Subcutaneous abdominal adipose tissue (tissue), 5 donors: ENCODE data around the gene JAKMIP2.
"Not testable (repeated sequence)": the region's sequence is repeated elsewhere in the genome, so short reads cannot be mapped to it uniquely, and the experiment has no call there.

Source experiments
- H3K27ac ChIP-seq: one replicate; pipeline ENCODE4 v1.7.0; 2013; ENCODE audit warnings: low read depth, mild to moderate bottlenecking, inconsistent platforms, low read length, moderate library complexity
- H3K27me3 ChIP-seq, 5 donors: one replicate each; pipeline ENCODE4 v1.7.0; 2013; ENCODE audit warnings: low read length in 5 of 5, inconsistent platforms in 1 of 5; ENCODE audit not compliant: control insufficient read depth in 5 of 5, insufficient read depth in 4 of 5
- H3K36me3 ChIP-seq, 5 donors: one replicate each; pipeline ENCODE4 v1.7.0; 2013; ENCODE audit warnings: low read length in 5 of 5; ENCODE audit not compliant: control insufficient read depth in 5 of 5, insufficient read depth in 5 of 5
- H3K4me1 ChIP-seq, 5 donors: one replicate each; pipeline ENCODE4 v1.7.0; 2013; ENCODE audit warnings: low read length in 5 of 5, mild to moderate bottlenecking in 3 of 5, moderate library complexity in 1 of 5; ENCODE audit not compliant: control insufficient read depth in 5 of 5, insufficient read depth in 5 of 5
- H3K4me3 ChIP-seq, 5 donors: one replicate each; pipeline ENCODE4 v1.7.0; 2013; ENCODE audit warnings: low read length in 5 of 5, low read depth in 1 of 5
- H3K9ac ChIP-seq, 5 donors: one replicate each; pipeline ENCODE4 v1.7.0; 2013; ENCODE audit warnings: low read length in 5 of 5, mild to moderate bottlenecking in 4 of 5, moderate library complexity in 3 of 5
- H3K9me3 ChIP-seq, 5 donors: one replicate each; pipeline ENCODE4 v1.7.0; 2013; ENCODE audit warnings: low read length in 5 of 5; ENCODE audit not compliant: control insufficient read depth in 5 of 5
- donor health status: healthy.
- donor health status: healthy.
- donor health status: healthy.
- donor health status: healthy.
- donor health status: healthy.

The JAKMIP2 gene

DNA sequence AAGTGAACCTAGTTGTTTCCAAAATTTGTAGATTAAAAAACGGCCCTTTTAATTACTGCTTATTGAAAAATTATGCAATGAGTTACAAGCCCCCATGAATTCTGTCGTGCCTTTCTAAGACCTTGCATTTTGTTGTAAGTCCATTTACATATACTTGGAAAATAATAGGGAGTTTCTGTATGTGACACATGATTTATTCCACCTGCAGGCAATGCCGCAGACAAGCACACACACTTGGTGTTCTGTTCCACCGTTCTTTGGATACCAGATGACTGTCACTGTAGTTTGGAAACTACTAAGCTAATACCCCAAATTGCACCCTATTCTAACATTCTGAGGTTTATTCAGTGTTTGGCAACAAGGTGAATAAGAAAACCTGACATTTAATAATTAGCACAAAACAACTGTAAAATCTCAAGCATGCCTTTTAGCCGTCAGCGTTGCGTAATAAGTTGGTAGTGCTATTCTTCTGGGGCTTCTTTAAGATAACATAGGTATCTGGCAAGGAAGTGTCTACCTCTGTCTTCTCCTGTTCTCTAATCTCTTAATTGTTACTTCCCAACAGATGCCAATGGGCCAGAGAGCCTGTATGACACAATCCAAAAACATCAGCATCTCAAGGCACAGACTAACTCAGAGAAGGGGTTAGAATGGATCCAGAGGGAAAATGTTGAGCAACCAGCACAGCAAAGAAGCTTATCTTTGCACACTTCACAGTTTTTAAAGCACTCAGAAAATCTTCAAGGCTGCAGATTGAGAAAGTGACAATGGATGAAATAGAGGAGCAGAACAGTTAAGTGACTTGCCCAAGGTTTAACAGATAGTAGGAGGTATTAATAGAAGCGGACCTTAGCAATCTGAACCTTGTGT lies 224.4 kb downstream of the JAKMIP2 start:
- no peak overlapping the region for H3K27ac ChIP-seq
- H3K4me3 ChIP-seq = no peak overlapping the region
- H3K36me3 ChIP-seq = no peaks in the 10 kb centered on the region
- peaks cover 0 to 25% (median 16%) of the 10 kb centered on the region in 5 donors for H3K4me1 ChIP-seq
- no peaks in the 10 kb centered on the region for H3K9me3 ChIP-seq
- no peaks in the 10 kb centered on the region for H3K27me3 ChIP-seq
- H3K9ac ChIP-seq = no peak overlapping the region

DNA sequence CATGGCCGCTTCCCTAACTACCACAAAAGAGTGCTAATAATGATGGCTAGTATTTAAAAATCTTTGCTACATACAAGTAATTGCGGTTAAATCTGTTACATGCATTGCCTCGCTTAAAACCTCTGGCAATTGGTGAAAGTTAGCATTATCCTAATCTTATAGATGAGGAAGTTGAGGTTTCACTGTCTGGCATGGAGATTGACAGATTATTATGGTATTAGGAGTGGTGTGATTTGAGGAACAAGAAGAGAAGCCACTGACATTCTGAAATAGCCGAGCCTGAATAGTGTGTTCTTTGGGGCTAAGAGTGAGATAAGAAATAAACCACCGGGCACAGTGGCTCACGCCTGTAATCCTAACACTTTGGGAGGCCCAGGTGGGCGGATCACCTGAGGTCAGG lies 227.4 kb downstream of the JAKMIP2 start:
- Histone ChIP-seq H3K27ac (peak overlapping the region; percentile 1), H3K9me3 (no peaks in the 10 kb centered on the region), H3K4me1 (peaks cover 0 to 32% (median 17%) of the 10 kb centered on the region in 5 donors), H3K4me3 (no peak overlapping the region), H3K36me3 (no peaks in the 10 kb centered on the region), H3K27me3 (no peaks in the 10 kb centered on the region), H3K9ac (no peak overlapping the region)

DNA sequence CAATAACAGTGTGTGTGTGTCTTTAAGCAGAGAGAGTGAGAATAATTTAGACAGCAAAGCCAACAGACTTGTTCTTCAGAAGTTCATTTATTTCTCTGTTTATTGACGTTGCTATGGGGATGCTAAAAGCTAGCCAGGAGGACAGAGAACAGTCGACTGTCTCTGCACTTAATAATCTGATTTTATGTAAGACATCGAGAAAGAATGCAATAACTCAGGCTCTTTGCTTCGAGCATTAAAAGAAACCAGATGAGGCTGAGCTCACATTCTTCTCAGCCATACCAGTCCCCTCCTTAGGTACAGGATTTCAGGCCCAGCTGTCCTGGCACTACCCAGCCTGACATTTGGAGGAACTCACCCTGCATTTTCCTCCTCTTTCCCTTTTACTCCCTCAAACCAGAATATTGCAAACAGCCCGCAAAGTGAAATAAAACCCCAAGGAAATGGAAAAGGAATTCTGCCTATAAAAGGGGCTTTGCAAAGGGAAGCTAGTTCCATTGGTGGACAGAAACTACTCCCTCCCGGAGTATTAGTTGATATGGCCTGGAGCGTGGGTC lies 228.2 kb downstream of the JAKMIP2 start:
- H3K4me3 ChIP-seq = peak overlapping the region; percentile 14 to 39 (median 32)
- peak overlapping the region in 3 of 5 donors; percentile 21 to 63 (median 57) for H3K9ac ChIP-seq
- H3K9me3 ChIP-seq = peaks cover 0 to under 1% (median 0%) of the 10 kb centered on the region in 5 donors
- peak overlapping the region; percentile 1 for H3K27ac ChIP-seq
- no peaks in the 10 kb centered on the region for H3K27me3 ChIP-seq
- peaks cover 0 to 32% (median 17%) of the 10 kb centered on the region in 5 donors for H3K4me1 ChIP-seq
- no peaks in the 10 kb centered on the region for H3K36me3 ChIP-seq

DNA sequence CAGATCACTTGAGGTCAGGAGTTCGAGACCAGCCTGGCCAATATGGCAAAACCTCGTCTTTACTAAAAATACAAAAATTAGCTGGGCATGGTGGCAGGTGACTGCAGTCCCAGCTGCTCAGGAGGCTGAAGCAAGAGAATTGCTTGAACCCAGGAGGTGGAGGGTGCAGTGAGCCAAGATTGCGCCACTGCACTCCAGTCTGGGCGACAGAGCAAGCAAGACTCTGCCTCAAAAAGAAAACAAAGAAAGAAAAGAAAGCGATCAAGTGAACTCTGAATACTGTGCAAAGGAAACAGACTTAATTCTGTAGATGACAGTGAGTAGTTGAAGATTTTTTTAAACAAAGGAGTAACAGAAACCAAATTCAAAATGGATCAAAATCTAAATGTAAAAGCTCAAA lies 228.7 kb downstream of the JAKMIP2 start:
- H3K27ac ChIP-seq, H3K27me3 ChIP-seq, H3K36me3 ChIP-seq, H3K9me3 ChIP-seq: not testable (repeated sequence)
- H3K4me1 ChIP-seq = peaks cover 0 to 32% (median 17%) of the 10 kb centered on the region in 5 donors
- peak overlapping the region in 1 of 5 donors; percentile 13 for H3K9ac ChIP-seq
- H3K4me3 ChIP-seq = peak overlapping the region; percentile 14 to 39 (median 32)

DNA sequence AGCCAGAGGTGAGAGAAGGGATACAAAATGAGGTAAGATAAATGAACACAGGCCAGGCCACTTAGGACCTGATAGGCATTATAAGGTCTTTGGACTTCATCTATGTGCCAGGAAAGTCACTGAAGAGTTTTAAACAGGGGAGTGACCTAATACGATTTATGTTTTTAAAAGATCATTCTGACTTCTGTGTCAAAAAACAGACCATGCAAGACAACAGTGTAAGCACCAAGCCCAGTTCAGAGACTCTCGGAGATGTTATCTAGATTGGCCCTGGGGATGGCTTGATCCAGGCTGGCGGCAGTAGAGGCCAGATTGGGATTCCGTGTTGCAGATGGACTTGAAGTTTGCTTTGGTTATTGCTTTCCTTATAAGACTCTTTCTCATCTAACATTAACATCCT lies 229.6 kb downstream of the JAKMIP2 start:
- Histone ChIP-seq H3K36me3 (no peaks in the 10 kb centered on the region), H3K9me3 (peaks cover 0 to 2% (median 0%) of the 10 kb centered on the region in 5 donors), H3K9ac (no peak overlapping the region), H3K4me3 (no peak overlapping the region), H3K4me1 (peaks cover 0 to 26% (median 17%) of the 10 kb centered on the region in 5 donors), H3K27ac (no peak overlapping the region), H3K27me3 (no peaks in the 10 kb centered on the region)

DNA sequence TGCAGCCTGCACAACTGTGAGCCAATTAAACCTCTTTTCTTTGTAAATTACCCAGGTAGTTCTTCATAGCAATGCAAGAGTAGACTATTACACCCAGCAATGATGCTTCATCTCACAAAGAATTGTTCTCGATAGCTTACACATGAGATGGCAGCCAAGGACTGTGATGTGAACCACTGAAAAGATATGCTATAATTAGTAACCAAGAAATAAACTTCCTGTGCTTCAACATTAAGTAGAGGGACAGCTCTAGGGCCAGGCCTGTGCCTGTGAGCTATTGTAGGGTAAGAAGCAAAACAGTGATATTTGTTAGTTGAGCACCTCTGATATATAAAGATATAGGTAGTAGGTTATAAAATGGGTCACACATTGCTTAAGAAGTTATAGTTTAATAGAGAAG lies 230.9 kb downstream of the JAKMIP2 start:
- peaks cover 0 to 2% (median 0%) of the 10 kb centered on the region in 5 donors for H3K27me3 ChIP-seq
- H3K27ac ChIP-seq = no peak overlapping the region
- H3K4me3 ChIP-seq = no peak overlapping the region
- peaks cover 0 to 2% (median 0%) of the 10 kb centered on the region in 5 donors for H3K9me3 ChIP-seq
- H3K9ac ChIP-seq = no peak overlapping the region
- H3K36me3 ChIP-seq = no peaks in the 10 kb centered on the region
- peaks cover 2 to 26% (median 17%) of the 10 kb centered on the region in 5 donors for H3K4me1 ChIP-seq

DNA sequence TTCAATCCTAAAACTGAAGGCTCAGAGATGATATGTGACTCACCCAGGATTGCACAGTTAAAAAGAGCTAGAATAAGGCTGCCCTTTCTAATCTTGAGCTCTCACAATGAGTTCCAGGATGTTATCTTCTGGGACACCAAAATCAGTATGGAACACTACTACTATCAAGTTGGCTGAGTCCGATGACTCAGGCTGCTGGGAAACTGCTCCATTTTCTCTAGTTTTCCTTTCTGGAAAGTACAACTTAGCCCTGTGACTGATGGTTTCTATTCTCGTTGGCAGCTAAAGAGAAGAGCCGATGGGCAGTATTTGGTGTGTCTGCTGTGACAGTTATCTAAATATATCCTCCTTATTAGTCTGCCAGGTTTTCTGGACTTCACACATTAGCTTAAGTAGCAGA lies 234.8 kb downstream of the JAKMIP2 start:
- Histone ChIP-seq H3K27ac (no peak overlapping the region), H3K9ac (no peak overlapping the region), H3K4me1 (peaks cover 0 to 11% (median 2%) of the 10 kb centered on the region in 5 donors)

DNA sequence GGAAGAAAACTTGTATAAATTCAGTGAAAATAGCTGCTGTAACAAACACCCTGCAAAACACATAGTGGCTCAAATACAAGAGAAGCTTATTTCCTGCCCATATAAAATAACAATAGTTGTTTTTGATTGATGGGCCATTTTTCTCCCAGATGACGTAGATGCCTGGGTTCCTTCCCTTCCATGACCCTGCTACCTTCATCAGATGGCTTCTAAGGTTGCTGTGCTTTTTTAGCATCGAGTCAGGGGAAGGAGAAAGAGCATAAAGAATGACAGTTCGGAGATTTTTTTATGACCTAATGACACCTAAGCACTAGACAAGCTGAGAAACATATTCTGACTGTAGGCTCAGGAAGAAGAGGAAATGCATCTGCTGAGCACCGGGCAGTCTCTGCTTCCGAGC lies 238.0 kb downstream of the JAKMIP2 start:
- Histone ChIP-seq H3K27me3 (peaks cover 0 to 2% (median 0%) of the 10 kb centered on the region in 5 donors), H3K27ac (no peak overlapping the region), H3K36me3 (no peaks in the 10 kb centered on the region), H3K4me1 (peaks cover 0 to 4% (median 0%) of the 10 kb centered on the region in 5 donors), H3K9ac (no peak overlapping the region), H3K4me3 (no peak overlapping the region), H3K9me3 (peaks cover 0 to 2% (median 0%) of the 10 kb centered on the region in 5 donors)

More for the DNA sequence above, 234.8 kb downstream of the JAKMIP2 start:
- peak overlapping the region in 1 of 5 donors; percentile 6 for H3K4me3 ChIP-seq
- no peaks in the 10 kb centered on the region for H3K36me3 ChIP-seq
- peaks cover 0 to 2% (median 0%) of the 10 kb centered on the region in 5 donors for H3K9me3 ChIP-seq
- H3K27me3 ChIP-seq = peaks cover 0 to 2% (median 0%) of the 10 kb centered on the region in 5 donors

DNA sequence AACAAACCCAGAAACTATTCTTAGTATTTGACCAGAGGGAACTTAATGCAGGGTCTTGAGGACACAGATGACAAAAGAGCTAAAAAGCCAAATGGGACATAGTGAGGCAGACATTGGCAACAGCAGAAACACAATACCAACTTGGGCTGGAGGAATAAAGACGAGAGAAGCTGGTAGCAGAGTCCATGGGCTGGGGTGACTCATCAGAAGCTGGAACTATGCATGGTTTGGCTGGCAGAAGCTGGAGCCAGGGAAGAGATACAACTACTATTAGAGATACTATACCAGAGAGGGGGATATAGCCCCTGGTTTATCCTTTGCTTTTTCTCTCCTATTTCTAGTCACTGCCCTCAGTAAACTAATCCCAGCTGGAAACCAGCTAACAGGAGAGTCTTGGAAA lies 243.5 kb downstream of the JAKMIP2 start:
- no peak overlapping the region for H3K27ac ChIP-seq
- H3K36me3 ChIP-seq = no peaks in the 10 kb centered on the region
- peaks cover 0 to 12% (median 6%) of the 10 kb centered on the region in 5 donors for H3K4me1 ChIP-seq
- H3K9ac ChIP-seq = no peak overlapping the region
- no peaks in the 10 kb centered on the region for H3K9me3 ChIP-seq
- no peak overlapping the region for H3K4me3 ChIP-seq
- no peaks in the 10 kb centered on the region for H3K27me3 ChIP-seq

DNA sequence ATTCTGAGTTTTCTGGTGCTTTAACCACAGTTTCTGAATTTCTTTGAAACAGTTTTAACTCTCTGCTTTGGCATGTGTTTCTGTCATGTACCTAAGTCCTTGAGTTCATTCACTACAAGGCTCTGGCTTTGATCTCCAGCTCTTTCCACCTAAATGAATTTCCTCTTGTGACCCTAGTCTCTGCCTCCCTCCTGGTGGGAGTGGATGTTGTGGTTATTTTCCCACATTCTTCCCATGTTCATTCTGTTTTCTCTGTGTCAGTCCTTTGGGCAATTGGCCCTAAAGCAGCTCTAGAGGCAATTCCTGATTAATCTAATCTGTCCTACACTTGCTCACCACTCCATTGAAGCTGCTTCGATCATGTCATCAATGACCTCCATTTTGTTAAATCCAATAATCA lies 244.3 kb downstream of the JAKMIP2 start:
- Histone ChIP-seq H3K36me3 (no peaks in the 10 kb centered on the region), H3K4me1 (peaks cover 0 to 15% (median 6%) of the 10 kb centered on the region in 5 donors), H3K27me3 (no peaks in the 10 kb centered on the region), H3K4me3 (no peak overlapping the region), H3K9ac (no peak overlapping the region), H3K27ac (no peak overlapping the region), H3K9me3 (no peaks in the 10 kb centered on the region)
